K562 (cell line): ENCODE data around the gene SLC35A2. TPM values are rescaled to one million over a fixed set of nuclear protein-coding genes. Genes with fewer than 3 reads are reported as not detected.

Source experiments
- CC2D1A ChIP-seq: fragments of 450-650 bp; IDR thresholded peaks from 2 replicates; pipeline ENCODE4 v1.6.1; 2017; ENCODE audit warnings: mild to moderate bottlenecking
- FOS ChIP-seq: IDR thresholded peaks from 3 replicates; pipeline ENCODE4 v1.6.1; 2011; ENCODE audit not compliant: insufficient read length; ENCODE audit errors: extremely low read depth
- FOXA1 ChIP-seq: fragments of 450-650 bp; IDR thresholded peaks from 2 replicates; pipeline ENCODE4 v1.6.1; 2016; ENCODE audit warnings: mild to moderate bottlenecking, borderline replicate concordance
- HMGN3 ChIP-seq: IDR thresholded peaks from 2 replicates; pipeline ENCODE4 v1.6.1; 2011; ENCODE audit warnings: borderline replicate concordance, low read depth, mild to moderate bottlenecking, mixed read lengths, low read length; ENCODE audit not compliant: insufficient read length; ENCODE audit errors: extremely low read depth
- ILF3 ChIP-seq: fragments of 450-650 bp; IDR thresholded peaks from 2 replicates; pipeline ENCODE4 v1.6.1; 2018; ENCODE audit warnings: antibody characterized with exemption, mild to moderate bottlenecking, moderate library complexity, borderline replicate concordance
- KHSRP ChIP-seq: fragments of 450-650 bp; IDR thresholded peaks from 2 replicates; pipeline ENCODE4 v1.6.1; 2017
- LEF1 ChIP-seq: fragments of 450-650 bp; IDR thresholded peaks from 2 replicates; pipeline ENCODE4 v1.6.1; 2016; ENCODE audit warnings: mild to moderate bottlenecking
- MYBL2 ChIP-seq, 2 experiments: fragments of 450-650 bp in 1 of 2; sonication (generic) in 1 of 2; formaldehyde crosslinking in 1 of 2; IDR thresholded peaks; 2 replicates each; pipeline versions ENCODE4 v1.6.1 to v1.8.1; 2017 to 2022; ENCODE audit warnings: borderline replicate concordance in 1 of 2, inconsistent platforms in 1 of 2, low read depth in 1 of 2, mild to moderate bottlenecking in 1 of 2, missing genetic modification reagents in 1 of 2, moderate library complexity in 1 of 2
- RAD51 ChIP-seq: fragments of 450-650 bp; IDR thresholded peaks from 2 replicates; pipeline ENCODE4 v1.7.1; 2016; ENCODE audit warnings: low read depth, mild to moderate bottlenecking, borderline replicate concordance
- SNIP1 ChIP-seq: fragments of 450-650 bp; IDR thresholded peaks from 2 replicates; pipeline ENCODE4 v1.7.1; 2017; ENCODE audit warnings: low read depth, mild to moderate bottlenecking
- SREBF1 ChIP-seq: fragments of 150-350 bp; IDR thresholded peaks from 2 replicates; pipeline ENCODE4 v1.6.1; 2014; ENCODE audit warnings: antibody characterized with exemption, low read depth, low read length, borderline replicate concordance
- TFAM ChIP-seq: fragments of 250-450 bp; sonication (Bioruptor Pico); conservative IDR thresholded peaks from 2 replicates; pipeline ENCODE4 v1.5.0; 2021; ENCODE audit warnings: mild to moderate bottlenecking, moderate library complexity
- ZNF75A ChIP-seq: fragments of 450-650 bp; formaldehyde crosslinking; IDR thresholded peaks from 2 replicates; pipeline ENCODE4 v1.4.0; 2020; ENCODE audit warnings: mild to moderate bottlenecking
- polyA plus RNA-seq, 8 experiments: library from polyadenylated mRNA; depleted of rRNA in 4 of 8; stranded (reverse) in 5 of 8; unstranded in 3 of 8; fragments of >200 nt; fragmentation: Nextera tagmentation in 2 of 8; fragmentation: Illumina TruSeq in 1 of 8; extraction: Ambion mirVana in 2 of 8; extraction: Trizol in 1 of 8; gene quantifications; 2 replicates each; pipeline versions ENCODE4 v1.2.1 to v1.2.3, GENCODE V29; 2011 to 2014; ENCODE audit warnings: inconsistent platforms in 1 of 8, missing spikeins in 1 of 8
- total RNA-seq, 7 experiments: library from RNA; depleted of rRNA in 6 of 7; stranded (reverse); fragments of >200 nt in 6 of 7; fragmentation: Illumina TruSeq in 2 of 7; extraction: Trizol in 2 of 7; gene quantifications; 2 replicates each; pipeline versions ENCODE4 v1.2.1 to v1.2.3, GENCODE V29; 2011 to 2021; ENCODE audit warnings: low replicate concordance in 1 of 7
- TF ChIP-seq, protein P1 (sequence below): sonication (generic); formaldehyde crosslinking; IDR thresholded peaks from 2 replicates; pipeline ENCODE4 v1.8.0; 2022; ENCODE audit warnings: mild to moderate bottlenecking, missing genetic modification reagents
- TF ChIP-seq, protein P2 (sequence below): fragments of 250-450 bp; sonication (Bioruptor Pico); IDR thresholded peaks from 2 replicates; pipeline ENCODE4 v1.4.0; 2020; ENCODE audit warnings: mild to moderate bottlenecking, moderate library complexity, borderline replicate concordance
- TF ChIP-seq, protein P3 (sequence below): fragments of 450-650 bp; formaldehyde crosslinking; conservative IDR thresholded peaks from 2 replicates; pipeline ENCODE4 v1.4.0; 2022; ENCODE audit warnings: mild to moderate bottlenecking, missing genetic modification characterization
- TF ChIP-seq, protein P4 (sequence below), 2 experiments: fragments of 450-650 bp; IDR thresholded peaks; 2 replicates each; pipeline ENCODE4 v1.6.1; 2018; ENCODE audit warnings: mild to moderate bottlenecking in 2 of 2, low read depth in 1 of 2; ENCODE audit not compliant: partially characterized antibody in 2 of 2

Gene SLC35A2
- total and polyA plus RNA-seq, 9 of the 15 experiments (the other 6 are each of a cell fraction or from before 2014, with no cell fraction given), result 3.3 to 38.9 (median 20.0) TPM

DNA sequence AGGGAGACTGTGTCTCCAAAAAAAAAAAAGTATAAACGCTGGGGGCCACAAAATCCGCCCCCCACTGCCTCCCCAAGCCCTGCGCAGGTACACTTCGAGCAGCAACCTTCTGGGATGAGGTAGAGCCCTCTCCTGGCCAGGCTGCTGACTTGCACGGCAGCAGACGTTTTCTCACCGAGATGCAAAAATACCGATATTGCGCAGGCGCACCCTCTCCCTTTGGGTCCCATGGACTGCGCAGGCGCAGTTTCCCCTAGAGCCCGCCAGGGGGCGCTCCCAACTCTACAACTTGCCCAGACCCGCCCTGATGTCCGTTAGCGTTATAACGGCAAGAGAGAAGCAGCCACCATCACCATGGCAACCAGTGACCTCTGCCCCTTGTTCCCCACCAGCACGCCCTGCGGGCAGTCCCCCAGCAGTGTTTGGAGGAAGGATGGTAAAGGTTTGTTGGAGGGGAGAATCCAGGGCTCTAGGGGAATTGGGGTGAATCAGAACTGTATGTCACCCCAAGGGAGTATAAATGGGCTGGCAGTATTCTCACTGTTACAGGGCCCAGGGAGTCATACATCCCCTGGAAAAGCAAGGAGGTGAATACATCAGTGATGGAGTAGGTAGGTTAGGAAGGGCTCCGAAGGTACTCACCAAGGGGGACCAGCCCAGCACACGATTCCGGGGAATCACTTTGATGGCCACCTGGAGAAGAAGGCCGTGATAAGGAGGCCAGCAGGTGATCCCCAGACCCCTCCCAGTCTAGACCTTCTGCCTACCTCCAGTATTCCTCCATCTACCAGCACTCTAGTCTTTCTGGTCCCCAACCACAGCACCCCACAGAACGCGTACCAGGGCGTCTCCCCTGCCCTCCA is 5.9 kb upstream of the SLC35A2 start (continued):
- TF ChIP-seq ZNF75A (CRISPR knock-in tag) (no peak), SREBF1 (0 out of 2 replicates have a peak, but pooled peaks have one; percentile 65), SNIP1 (no peak), FOS (no peak), TFAM (no peak), FOXA1 (no peak), CC2D1A (peak; percentile 68; the same call in 1 of the 2 replicates), HMGN3 (no peak), KHSRP (no peak), MYBL2 (IDR thresholded peaks at IDR 0.05; ENCODE audit: low read depth) (peak; percentile 75; the same call in 1 of the 2 replicates), MYBL2 (CRISPR knock-in tag; IDR thresholded peaks at IDR 0.05; ENCODE audit: borderline replicate concordance) (no peak), RAD51 (no peak), ILF3 (no peak), LEF1 (no peak)
- TF ChIP-seq, protein P1, sequence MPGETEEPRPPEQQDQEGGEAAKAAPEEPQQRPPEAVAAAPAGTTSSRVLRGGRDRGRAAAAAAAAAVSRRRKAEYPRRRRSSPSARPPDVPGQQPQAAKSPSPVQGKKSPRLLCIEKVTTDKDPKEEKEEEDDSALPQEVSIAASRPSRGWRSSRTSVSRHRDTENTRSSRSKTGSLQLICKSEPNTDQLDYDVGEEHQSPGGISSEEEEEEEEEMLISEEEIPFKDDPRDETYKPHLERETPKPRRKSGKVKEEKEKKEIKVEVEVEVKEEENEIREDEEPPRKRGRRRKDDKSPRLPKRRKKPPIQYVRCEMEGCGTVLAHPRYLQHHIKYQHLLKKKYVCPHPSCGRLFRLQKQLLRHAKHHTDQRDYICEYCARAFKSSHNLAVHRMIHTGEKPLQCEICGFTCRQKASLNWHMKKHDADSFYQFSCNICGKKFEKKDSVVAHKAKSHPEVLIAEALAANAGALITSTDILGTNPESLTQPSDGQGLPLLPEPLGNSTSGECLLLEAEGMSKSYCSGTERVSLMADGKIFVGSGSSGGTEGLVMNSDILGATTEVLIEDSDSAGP (CRISPR knock-in tag), result no peak
- TF ChIP-seq, protein P2, sequence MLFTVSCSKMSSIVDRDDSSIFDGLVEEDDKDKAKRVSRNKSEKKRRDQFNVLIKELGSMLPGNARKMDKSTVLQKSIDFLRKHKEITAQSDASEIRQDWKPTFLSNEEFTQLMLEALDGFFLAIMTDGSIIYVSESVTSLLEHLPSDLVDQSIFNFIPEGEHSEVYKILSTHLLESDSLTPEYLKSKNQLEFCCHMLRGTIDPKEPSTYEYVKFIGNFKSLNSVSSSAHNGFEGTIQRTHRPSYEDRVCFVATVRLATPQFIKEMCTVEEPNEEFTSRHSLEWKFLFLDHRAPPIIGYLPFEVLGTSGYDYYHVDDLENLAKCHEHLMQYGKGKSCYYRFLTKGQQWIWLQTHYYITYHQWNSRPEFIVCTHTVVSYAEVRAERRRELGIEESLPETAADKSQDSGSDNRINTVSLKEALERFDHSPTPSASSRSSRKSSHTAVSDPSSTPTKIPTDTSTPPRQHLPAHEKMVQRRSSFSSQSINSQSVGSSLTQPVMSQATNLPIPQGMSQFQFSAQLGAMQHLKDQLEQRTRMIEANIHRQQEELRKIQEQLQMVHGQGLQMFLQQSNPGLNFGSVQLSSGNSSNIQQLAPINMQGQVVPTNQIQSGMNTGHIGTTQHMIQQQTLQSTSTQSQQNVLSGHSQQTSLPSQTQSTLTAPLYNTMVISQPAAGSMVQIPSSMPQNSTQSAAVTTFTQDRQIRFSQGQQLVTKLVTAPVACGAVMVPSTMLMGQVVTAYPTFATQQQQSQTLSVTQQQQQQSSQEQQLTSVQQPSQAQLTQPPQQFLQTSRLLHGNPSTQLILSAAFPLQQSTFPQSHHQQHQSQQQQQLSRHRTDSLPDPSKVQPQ, result no peak
- TF ChIP-seq, protein P3, sequence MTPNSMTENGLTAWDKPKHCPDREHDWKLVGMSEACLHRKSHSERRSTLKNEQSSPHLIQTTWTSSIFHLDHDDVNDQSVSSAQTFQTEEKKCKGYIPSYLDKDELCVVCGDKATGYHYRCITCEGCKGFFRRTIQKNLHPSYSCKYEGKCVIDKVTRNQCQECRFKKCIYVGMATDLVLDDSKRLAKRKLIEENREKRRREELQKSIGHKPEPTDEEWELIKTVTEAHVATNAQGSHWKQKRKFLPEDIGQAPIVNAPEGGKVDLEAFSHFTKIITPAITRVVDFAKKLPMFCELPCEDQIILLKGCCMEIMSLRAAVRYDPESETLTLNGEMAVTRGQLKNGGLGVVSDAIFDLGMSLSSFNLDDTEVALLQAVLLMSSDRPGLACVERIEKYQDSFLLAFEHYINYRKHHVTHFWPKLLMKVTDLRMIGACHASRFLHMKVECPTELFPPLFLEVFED, result no peak
- TF ChIP-seq, protein P4, sequence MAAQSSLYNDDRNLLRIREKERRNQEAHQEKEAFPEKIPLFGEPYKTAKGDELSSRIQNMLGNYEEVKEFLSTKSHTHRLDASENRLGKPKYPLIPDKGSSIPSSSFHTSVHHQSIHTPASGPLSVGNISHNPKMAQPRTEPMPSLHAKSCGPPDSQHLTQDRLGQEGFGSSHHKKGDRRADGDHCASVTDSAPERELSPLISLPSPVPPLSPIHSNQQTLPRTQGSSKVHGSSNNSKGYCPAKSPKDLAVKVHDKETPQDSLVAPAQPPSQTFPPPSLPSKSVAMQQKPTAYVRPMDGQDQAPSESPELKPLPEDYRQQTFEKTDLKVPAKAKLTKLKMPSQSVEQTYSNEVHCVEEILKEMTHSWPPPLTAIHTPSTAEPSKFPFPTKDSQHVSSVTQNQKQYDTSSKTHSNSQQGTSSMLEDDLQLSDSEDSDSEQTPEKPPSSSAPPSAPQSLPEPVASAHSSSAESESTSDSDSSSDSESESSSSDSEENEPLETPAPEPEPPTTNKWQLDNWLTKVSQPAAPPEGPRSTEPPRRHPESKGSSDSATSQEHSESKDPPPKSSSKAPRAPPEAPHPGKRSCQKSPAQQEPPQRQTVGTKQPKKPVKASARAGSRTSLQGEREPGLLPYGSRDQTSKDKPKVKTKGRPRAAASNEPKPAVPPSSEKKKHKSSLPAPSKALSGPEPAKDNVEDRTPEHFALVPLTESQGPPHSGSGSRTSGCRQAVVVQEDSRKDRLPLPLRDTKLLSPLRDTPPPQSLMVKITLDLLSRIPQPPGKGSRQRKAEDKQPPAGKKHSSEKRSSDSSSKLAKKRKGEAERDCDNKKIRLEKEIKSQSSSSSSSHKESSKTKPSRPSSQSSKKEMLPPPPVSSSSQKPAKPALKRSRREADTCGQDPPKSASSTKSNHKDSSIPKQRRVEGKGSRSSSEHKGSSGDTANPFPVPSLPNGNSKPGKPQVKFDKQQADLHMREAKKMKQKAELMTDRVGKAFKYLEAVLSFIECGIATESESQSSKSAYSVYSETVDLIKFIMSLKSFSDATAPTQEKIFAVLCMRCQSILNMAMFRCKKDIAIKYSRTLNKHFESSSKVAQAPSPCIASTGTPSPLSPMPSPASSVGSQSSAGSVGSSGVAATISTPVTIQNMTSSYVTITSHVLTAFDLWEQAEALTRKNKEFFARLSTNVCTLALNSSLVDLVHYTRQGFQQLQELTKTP (IDR thresholded peaks at IDR 0.05; ENCODE audit: low read depth in 1 of 2, partially characterized antibody in 2 of 2), result peak in 1 of 2 experiments; percentile 8
